AG04449 (cell line): ENCODE results near the gene MTUS2.

Experiments
- CTCF ChIA-PET: fragments of 350-600 bp; formaldehyde crosslinking; extraction: SDS; loops from one replicate; lab custom pipeline; 2021; ENCODE audit warnings: antibody characterized with exemption; lab: Yijun Ruan, JAX
- POLR2A ChIA-PET: fragments of 400-600, 350-600 bp; formaldehyde crosslinking; extraction: SDS; loops from one replicate; lab custom pipeline; 2020; ENCODE audit warnings: antibody characterized with exemption, inconsistent platforms; lab: Yijun Ruan, JAX
- DNase-seq: peaks from one replicate; pipeline ENCODE4 v3.0.0-alpha.2; 2010; ENCODE audit warnings: low read depth, low spot score
- H3K4me3 ChIP-seq: 2 replicates; pipeline ENCODE4 v1.5.1; 2011; ENCODE audit warnings: low read depth, mild to moderate bottlenecking, control low read depth, low read length
- CTCF ChIP-seq: IDR thresholded peaks from one replicate; pipeline ENCODE4 v1.5.1; 2011; ENCODE audit warnings: mild to moderate bottlenecking, moderate library complexity, low read length, control low read depth, inconsistent platforms; ENCODE audit not compliant: insufficient read depth; ENCODE audit errors: missing control alignments

Gene MTUS2

GRCh38 chr13:29422015-29422414, 601.9 kb downstream of the MTUS2 start:
- DNase-seq: no peak
- TF ChIP-seq CTCF: no peak
- ChIA-PET POLR2A (no interaction called here), CTCF (no interaction called here)
- H3K4me3 ChIP-seq: no peak overlapping the region

GRCh38 chr13:29423050-29423449, 602.9 kb downstream of the MTUS2 start:
- CTCF ChIA-PET: no interaction called here
- no peak for DNase-seq
- POLR2A ChIA-PET: no interaction called here
- TF ChIP-seq CTCF: no peak
- H3K4me3 ChIP-seq: no peak overlapping the region

- ChIA-PET CTCF (interaction anchor here (1.0 to 1.4 kb wide), 2 partner anchors 12 to 43 kb away, joined by 3 to 4 read pairs; no protein-coding TSS in a partner anchor), POLR2A (no interaction called here)
- TF ChIP-seq CTCF: no peak
- H3K4me3 ChIP-seq: peak overlapping the region; percentile 51
- DNase-seq: no peak
These were observed 607.8 kb downstream of the MTUS2 start for GRCh38 chr13:29427937-29428309.

GRCh38 chr13:29428310-29429181, 608.4 kb downstream of the MTUS2 start:
- no peak for DNase-seq
- ChIA-PET CTCF (interaction anchor here (1.0 to 1.4 kb wide), 2 partner anchors 12 to 43 kb away, joined by 3 to 4 read pairs; no protein-coding TSS in a partner anchor), POLR2A (no interaction called here)
- peak overlapping the region; percentile 51 for H3K4me3 ChIP-seq
- no peak for TF ChIP-seq CTCF

- no peak overlapping the region for H3K4me3 ChIP-seq
- POLR2A ChIA-PET: no interaction called here
- CTCF ChIA-PET: no interaction called here
- DNase-seq: no peak
- TF ChIP-seq CTCF: no peak
These were observed 609.3 kb downstream of the MTUS2 start for GRCh38 chr13:29429286-29429900.
